AG09319 (cell line): Measurements from ENCODE around the gene MTHFR.

Experiments used
- DNase-seq: peaks from one replicate; pipeline ENCODE4 v3.0.0-alpha.2; 2010; ENCODE audit warnings: low read depth; ENCODE audit errors: extremely low read depth
- CTCF ChIP-seq: IDR thresholded peaks from 2 replicates; pipeline ENCODE4 v1.5.1; 2011; ENCODE audit warnings: low read depth, mild to moderate bottlenecking, inconsistent platforms, low read length, moderate library complexity

Gene MTHFR

GRCh38 chr1:11805422-11806306 lies at the start of gene MTHFR, which contains the start of gene CLCN6:
Gene MTHFR (minus strand): TSS chr1:11805964. CDS start chr1:11803116, 2,848 bp downstream.
Gene CLCN6 (plus strand): TSS chr1:11806191. CDS start chr1:11806263, 72 bp downstream.
- no peak for TF ChIP-seq CTCF
- DNase-seq = peak; percentile 97

GRCh38 chr1:11855430-11855829 lies 49.7 kb upstream of the MTHFR start:
- DNase-seq = no peak
- no peak for TF ChIP-seq CTCF

- no peak for TF ChIP-seq CTCF
- no peak for DNase-seq
These were observed 48.8 kb upstream of the MTHFR start for GRCh38 chr1:11854519-11854918.

- no peak for TF ChIP-seq CTCF
- DNase-seq = no peak
These were observed 45.4 kb upstream of the MTHFR start for GRCh38 chr1:11851180-11851579.

GRCh38 chr1:11850156-11850555 lies 44.4 kb upstream of the MTHFR start:
- DNase-seq = no peak
- no peak for TF ChIP-seq CTCF

- no peak for TF ChIP-seq CTCF
- no peak for DNase-seq
These were observed 42.6 kb upstream of the MTHFR start for GRCh38 chr1:11848373-11848700.

GRCh38 chr1:11847667-11848372 lies 42.1 kb upstream of the MTHFR start, which contains the start of gene NPPA:
Gene NPPA (minus strand): TSS chr1:11847783. CDS start chr1:11847684, 99 bp downstream.
- DNase-seq = peak; percentile 15
- TF ChIP-seq CTCF = no peak
